ENCODE results near the gene HSD3B1. TPM values are rescaled to one million over a fixed set of nuclear protein-coding genes. Genes with fewer than 3 reads are reported as not detected.

Gene HSD3B1
- total RNA-seq, 1 experiment from 2014 or later = not detected

- no TSS peak for BruUV-seq (replicated peaks)
- Mint-ChIP-seq H3K27ac (ENCODE audit: unreplicated experiment) (no peak overlapping the region), H3K36me3 (ENCODE audit: insufficient read depth, unreplicated experiment) (no peaks in the 10 kb centered on the region), H3K27me3 (ENCODE audit: unreplicated experiment) (peaks cover 56% of the 10 kb centered on the region), H3K4me3 (ENCODE audit: low read depth, unreplicated experiment) (no peak overlapping the region), H3K9me3 (ENCODE audit: low read depth, unreplicated experiment) (no peaks in the 10 kb centered on the region), H3K4me1 (ENCODE audit: low read depth, unreplicated experiment) (no peaks in the 10 kb centered on the region)
- no peak for DNase-seq
- intact Hi-C loops (cut with micrococcal nuclease; ENCODE audit: unreplicated experiment) = no loop called here
- CTCF ChIA-PET = no interaction called here
- TF ChIP-seq, protein P1, sequence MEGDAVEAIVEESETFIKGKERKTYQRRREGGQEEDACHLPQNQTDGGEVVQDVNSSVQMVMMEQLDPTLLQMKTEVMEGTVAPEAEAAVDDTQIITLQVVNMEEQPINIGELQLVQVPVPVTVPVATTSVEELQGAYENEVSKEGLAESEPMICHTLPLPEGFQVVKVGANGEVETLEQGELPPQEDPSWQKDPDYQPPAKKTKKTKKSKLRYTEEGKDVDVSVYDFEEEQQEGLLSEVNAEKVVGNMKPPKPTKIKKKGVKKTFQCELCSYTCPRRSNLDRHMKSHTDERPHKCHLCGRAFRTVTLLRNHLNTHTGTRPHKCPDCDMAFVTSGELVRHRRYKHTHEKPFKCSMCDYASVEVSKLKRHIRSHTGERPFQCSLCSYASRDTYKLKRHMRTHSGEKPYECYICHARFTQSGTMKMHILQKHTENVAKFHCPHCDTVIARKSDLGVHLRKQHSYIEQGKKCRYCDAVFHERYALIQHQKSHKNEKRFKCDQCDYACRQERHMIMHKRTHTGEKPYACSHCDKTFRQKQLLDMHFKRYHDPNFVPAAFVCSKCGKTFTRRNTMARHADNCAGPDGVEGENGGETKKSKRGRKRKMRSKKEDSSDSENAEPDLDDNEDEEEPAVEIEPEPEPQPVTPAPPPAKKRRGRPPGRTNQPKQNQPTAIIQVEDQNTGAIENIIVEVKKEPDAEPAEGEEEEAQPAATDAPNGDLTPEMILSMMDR (IDR thresholded peaks at IDR 0.05; ENCODE audit: unreplicated experiment) = no peak
These were observed 39.8 kb upstream of the HSD3B1 start for GRCh38 chr1:119467219-119467618.

DNA sequence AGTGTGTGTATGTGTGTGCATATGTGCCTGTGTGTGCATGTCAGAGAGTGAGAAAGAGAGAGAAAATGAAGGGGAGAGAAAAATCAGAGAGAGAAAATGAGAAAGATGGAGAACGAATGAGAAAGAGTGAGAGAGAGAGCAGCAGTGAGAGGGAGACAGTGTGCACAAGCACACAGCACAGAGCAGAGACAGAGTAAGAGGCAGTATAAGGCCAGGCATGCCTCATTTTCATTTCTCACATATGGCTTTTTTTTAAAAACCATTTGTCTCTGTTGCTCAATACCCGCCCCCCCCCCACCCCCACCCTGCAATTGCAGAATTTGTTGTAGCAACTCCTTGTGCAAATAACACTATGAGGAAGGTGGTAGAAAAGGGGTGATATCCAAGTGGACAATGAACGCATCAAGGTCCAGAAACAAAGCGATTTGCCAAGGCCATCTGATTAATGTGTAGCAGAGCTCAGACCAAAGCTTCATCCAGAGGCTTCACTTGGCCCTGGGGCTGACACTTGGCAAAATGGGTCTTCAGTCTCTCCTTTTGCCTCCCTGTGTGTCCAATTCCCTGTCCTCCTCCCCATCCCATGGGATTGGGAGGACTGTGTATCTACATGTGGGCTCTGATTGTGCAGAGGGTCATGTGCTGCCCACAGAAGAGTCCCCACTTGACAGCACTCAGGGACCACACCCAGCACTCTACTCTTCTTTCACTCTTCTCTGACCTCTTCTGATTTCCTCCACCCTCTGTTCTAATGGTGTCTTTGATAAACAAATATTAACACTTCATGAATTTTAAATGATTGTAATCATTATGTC, 38.9 kb upstream of the HSD3B1 start:
- Mint-ChIP-seq H3K4me1 (ENCODE audit: low read depth, unreplicated experiment) (no peaks in the 10 kb centered on the region), H3K9me3 (ENCODE audit: low read depth, unreplicated experiment) (no peaks in the 10 kb centered on the region), H3K27me3 (ENCODE audit: unreplicated experiment) (peaks cover 61% of the 10 kb centered on the region), H3K27ac (ENCODE audit: unreplicated experiment) (no peak overlapping the region), H3K4me3 (ENCODE audit: low read depth, unreplicated experiment) (no peak overlapping the region), H3K36me3 (ENCODE audit: insufficient read depth, unreplicated experiment) (no peaks in the 10 kb centered on the region)
- TF ChIP-seq, protein P1 (IDR thresholded peaks at IDR 0.05; ENCODE audit: unreplicated experiment) = no peak
- CTCF ChIA-PET = no interaction called here
- intact Hi-C loops (cut with micrococcal nuclease; ENCODE audit: unreplicated experiment) = no loop called here
- BruUV-seq (replicated peaks) = no TSS peak
- DNase-seq = no peak

DNA sequence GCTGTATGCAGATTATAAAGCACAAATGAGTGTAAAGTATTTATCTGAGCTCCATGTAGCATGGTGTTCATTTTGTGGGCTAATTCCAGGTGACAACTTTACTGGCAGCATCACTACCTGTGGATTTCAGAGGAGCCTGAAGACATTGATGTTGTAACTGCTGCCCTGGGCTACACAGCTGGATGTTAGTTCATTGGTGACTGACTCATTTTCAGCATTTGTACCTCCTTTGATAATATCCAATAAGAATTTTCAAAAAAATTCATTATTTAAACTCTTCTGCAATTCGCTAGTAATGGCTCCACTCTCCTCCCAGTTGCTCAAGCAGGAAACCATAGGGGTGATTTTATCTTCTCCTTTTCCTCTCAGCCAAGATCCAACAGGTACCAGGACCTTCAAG, 37.3 kb upstream of the HSD3B1 start:
- TF ChIP-seq, protein P1 (IDR thresholded peaks at IDR 0.05; ENCODE audit: unreplicated experiment) = no peak
- H3K4me3 Mint-ChIP-seq (ENCODE audit: low read depth, unreplicated experiment) = no peak overlapping the region
- CTCF ChIA-PET = no interaction called here
- no peaks in the 10 kb centered on the region for H3K36me3 Mint-ChIP-seq (ENCODE audit: insufficient read depth, unreplicated experiment)
- H3K4me1 Mint-ChIP-seq (ENCODE audit: low read depth, unreplicated experiment) = no peaks in the 10 kb centered on the region
- intact Hi-C loops (cut with micrococcal nuclease; ENCODE audit: unreplicated experiment) = no loop called here
- H3K27me3 Mint-ChIP-seq (ENCODE audit: unreplicated experiment) = peaks cover 66% of the 10 kb centered on the region
- H3K27ac Mint-ChIP-seq (ENCODE audit: unreplicated experiment) = no peak overlapping the region
- no peaks in the 10 kb centered on the region for H3K9me3 Mint-ChIP-seq (ENCODE audit: low read depth, unreplicated experiment)
- DNase-seq = no peak
- no TSS peak for BruUV-seq (replicated peaks)

DNA sequence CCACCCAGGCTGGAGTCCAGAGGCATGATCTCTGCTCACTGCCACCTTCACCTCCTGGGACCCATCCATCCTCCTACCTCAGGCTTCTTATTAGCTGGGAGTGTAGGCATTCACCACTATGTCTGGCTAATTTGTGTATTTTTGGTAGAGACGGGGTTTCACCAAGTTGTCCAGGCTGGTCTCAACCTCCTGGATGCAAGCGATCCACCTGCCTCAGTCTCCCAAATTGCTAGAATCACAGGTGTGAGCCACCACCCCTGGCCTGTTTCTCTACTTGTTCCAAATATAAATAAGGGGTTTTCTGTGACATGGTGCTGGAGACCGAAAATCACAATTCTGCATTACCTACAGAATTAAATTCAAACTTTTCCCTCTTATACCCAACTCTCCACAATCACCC, 36.6 kb upstream of the HSD3B1 start:
- H3K36me3 Mint-ChIP-seq (ENCODE audit: insufficient read depth, unreplicated experiment) = no peaks in the 10 kb centered on the region
- intact Hi-C loops (cut with micrococcal nuclease; ENCODE audit: unreplicated experiment) = no loop called here
- no peaks in the 10 kb centered on the region for H3K9me3 Mint-ChIP-seq (ENCODE audit: low read depth, unreplicated experiment)
- CTCF ChIA-PET = no interaction called here
- H3K27me3 Mint-ChIP-seq (ENCODE audit: unreplicated experiment) = peaks cover 72% of the 10 kb centered on the region
- no peak overlapping the region for H3K4me3 Mint-ChIP-seq (ENCODE audit: low read depth, unreplicated experiment)
- no peak overlapping the region for H3K27ac Mint-ChIP-seq (ENCODE audit: unreplicated experiment)
- TF ChIP-seq, protein P1 (IDR thresholded peaks at IDR 0.05; ENCODE audit: unreplicated experiment) = no peak
- DNase-seq = no peak
- no TSS peak for BruUV-seq (replicated peaks)
- H3K4me1 Mint-ChIP-seq (ENCODE audit: low read depth, unreplicated experiment) = no peaks in the 10 kb centered on the region

Measured in Calu3 (cell line).